ENCODE measurements around the gene NUDT6. TPM values are rescaled to one million over a fixed set of nuclear protein-coding genes. Genes with fewer than 3 reads are reported as not detected.

The NUDT6 gene
- total RNA-seq, 1 donor from 2014 or later: 4.0 TPM

DNA sequence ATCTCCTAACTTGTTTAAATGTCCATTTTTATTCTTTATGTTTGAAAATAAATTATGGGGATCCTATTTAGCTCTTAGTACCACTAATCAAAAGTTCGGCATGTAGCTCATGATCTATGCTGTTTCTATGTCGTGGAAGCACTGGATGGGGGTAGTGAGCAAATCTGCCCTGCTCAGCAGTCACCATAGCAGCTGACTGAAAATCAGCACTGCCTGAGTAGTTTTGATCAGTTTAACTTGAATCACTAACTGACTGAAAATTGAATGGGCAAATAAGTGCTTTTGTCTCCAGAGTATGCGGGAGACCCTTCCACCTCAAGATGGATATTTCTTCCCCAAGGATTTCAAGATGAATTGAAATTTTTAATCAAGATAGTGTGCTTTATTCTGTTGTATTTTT lies 27.6 kb downstream of the NUDT6 start:
- Mint-ChIP-seq H3K36me3 (ENCODE audit: unreplicated experiment) (no peaks in the 10 kb centered on the region), H3K9me3 (ENCODE audit: unreplicated experiment) (no peaks in the 10 kb centered on the region), H3K4me1 (ENCODE audit: low read depth, unreplicated experiment) (peaks cover 3% of the 10 kb centered on the region), H3K27me3 (ENCODE audit: unreplicated experiment) (no peaks in the 10 kb centered on the region), H3K4me3 (ENCODE audit: unreplicated experiment) (no peak overlapping the region), H3K27ac (ENCODE audit: unreplicated experiment) (no peak overlapping the region)
- no peak for DNase-seq
- no peak for TF ChIP-seq CTCF (IDR thresholded peaks at IDR 0.05; ENCODE audit: partially characterized antibody, unreplicated experiment)

GRCh38 chr4:122890147-122890795 lies 32.1 kb downstream of the NUDT6 start:
- Mint-ChIP-seq H3K4me3 (ENCODE audit: unreplicated experiment) (no peak overlapping the region), H3K4me1 (ENCODE audit: low read depth, unreplicated experiment) (peaks cover 3% of the 10 kb centered on the region), H3K9me3 (ENCODE audit: unreplicated experiment) (no peaks in the 10 kb centered on the region), H3K27me3 (ENCODE audit: unreplicated experiment) (no peaks in the 10 kb centered on the region), H3K27ac (ENCODE audit: unreplicated experiment) (no peak overlapping the region), H3K36me3 (ENCODE audit: unreplicated experiment) (no peaks in the 10 kb centered on the region)
- no peak for DNase-seq
- no peak for TF ChIP-seq CTCF (IDR thresholded peaks at IDR 0.05; ENCODE audit: partially characterized antibody, unreplicated experiment)

DNA sequence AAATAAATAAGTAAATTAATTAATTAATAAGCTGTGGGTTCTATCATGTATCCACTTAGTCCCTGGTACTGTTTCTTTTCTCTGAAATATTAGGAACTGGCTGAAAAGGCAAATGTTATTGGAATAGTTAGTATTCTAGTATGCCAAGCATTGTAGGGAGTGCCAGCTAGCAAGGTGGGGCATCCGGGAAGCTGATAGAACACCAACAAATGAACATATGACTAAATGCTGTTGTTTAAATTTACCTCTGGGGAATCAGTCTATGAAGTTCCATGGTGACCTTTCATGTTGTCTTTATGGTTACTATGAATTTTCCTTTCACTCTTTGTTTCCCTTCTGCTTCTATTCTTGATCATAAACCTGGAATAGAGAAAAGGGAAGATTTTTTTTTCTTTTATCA lies 32.7 kb downstream of the NUDT6 start:
- DNase-seq: no peak
- TF ChIP-seq CTCF (IDR thresholded peaks at IDR 0.05; ENCODE audit: partially characterized antibody, unreplicated experiment): no peak
- peaks cover under 1% of the 10 kb centered on the region for H3K4me1 Mint-ChIP-seq (ENCODE audit: low read depth, unreplicated experiment)
- H3K27ac Mint-ChIP-seq (ENCODE audit: unreplicated experiment): no peak overlapping the region
- no peaks in the 10 kb centered on the region for H3K36me3 Mint-ChIP-seq (ENCODE audit: unreplicated experiment)
- H3K27me3 Mint-ChIP-seq (ENCODE audit: unreplicated experiment): no peaks in the 10 kb centered on the region
- no peak overlapping the region for H3K4me3 Mint-ChIP-seq (ENCODE audit: unreplicated experiment)
- no peaks in the 10 kb centered on the region for H3K9me3 Mint-ChIP-seq (ENCODE audit: unreplicated experiment)

DNA sequence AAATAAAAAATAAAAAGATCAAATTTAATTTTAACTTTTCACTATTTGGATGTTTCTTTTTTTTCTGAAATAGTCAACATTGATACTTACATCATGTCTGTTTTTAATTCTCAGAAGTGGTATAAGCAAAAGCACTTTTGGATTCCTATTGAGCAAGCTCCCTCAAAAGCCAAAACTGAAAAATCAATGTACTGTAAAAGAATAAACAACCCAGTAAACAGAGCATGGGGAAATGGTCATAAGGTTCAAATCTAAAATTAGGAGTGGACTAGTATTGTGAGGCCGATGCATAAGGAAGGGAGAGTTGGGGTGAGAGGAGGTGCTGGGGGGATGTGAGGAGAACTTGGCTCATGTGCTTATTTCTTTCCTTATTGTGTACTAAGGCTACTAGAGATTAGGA lies 37.9 kb downstream of the NUDT6 start:
- peaks cover 13% of the 10 kb centered on the region for H3K36me3 Mint-ChIP-seq (ENCODE audit: unreplicated experiment)
- H3K27ac Mint-ChIP-seq (ENCODE audit: unreplicated experiment): no peak overlapping the region
- H3K4me1 Mint-ChIP-seq (ENCODE audit: low read depth, unreplicated experiment): no peaks in the 10 kb centered on the region
- H3K4me3 Mint-ChIP-seq (ENCODE audit: unreplicated experiment): no peak overlapping the region
- no peak for DNase-seq
- no peaks in the 10 kb centered on the region for H3K27me3 Mint-ChIP-seq (ENCODE audit: unreplicated experiment)
- H3K9me3 Mint-ChIP-seq (ENCODE audit: unreplicated experiment): peaks cover 3% of the 10 kb centered on the region
- TF ChIP-seq CTCF (IDR thresholded peaks at IDR 0.05; ENCODE audit: partially characterized antibody, unreplicated experiment): no peak

GRCh38 chr4:122882857-122883735 lies 39.3 kb downstream of the NUDT6 start:
- Mint-ChIP-seq H3K4me1 (ENCODE audit: low read depth, unreplicated experiment) (no peaks in the 10 kb centered on the region), H3K9me3 (ENCODE audit: unreplicated experiment) (peaks cover 3% of the 10 kb centered on the region), H3K36me3 (ENCODE audit: unreplicated experiment) (peaks cover 24% of the 10 kb centered on the region), H3K4me3 (ENCODE audit: unreplicated experiment) (no peak overlapping the region), H3K27ac (ENCODE audit: unreplicated experiment) (no peak overlapping the region), H3K27me3 (ENCODE audit: unreplicated experiment) (peaks cover 2% of the 10 kb centered on the region)
- DNase-seq: no peak
- no peak for TF ChIP-seq CTCF (IDR thresholded peaks at IDR 0.05; ENCODE audit: partially characterized antibody, unreplicated experiment)

Data from glutamatergic neuron (in vitro differentiated cells).